Measurements from ENCODE around the gene GABARAP. TPM values are rescaled to one million over a fixed set of nuclear protein-coding genes. Genes with fewer than 3 reads are reported as not detected.
"Not testable (repeated sequence)": the region's sequence is repeated elsewhere in the genome, so short reads cannot be mapped to it uniquely, and the experiment has no call there.

The GABARAP gene
- total RNA-seq, 2 experiments from 2014 or later: 188 to 199 TPM

GRCh38 chr17:7249830-7250229 is 7.6 kb upstream of the GABARAP start:
- no peaks in the 10 kb centered on the region for H3K27me3 Mint-ChIP-seq
- no peak for DNase-seq
- ChIA-PET CTCF (interaction anchor here (1.4 to 2.0 kb wide), 3 partner anchors 11 to 47 kb away, joined by 3 to 7 read pairs (median 4); partner anchors contain the start of gene PHF23), POLR2A (interaction anchor here (1.0 to 1.6 kb wide), 3 partner anchors 8 to 11 kb away, joined by 3 to 6 read pairs (median 4); no protein-coding TSS in a partner anchor)
- H3K36me3 Mint-ChIP-seq: peaks cover 26% of the 10 kb centered on the region
- intact Hi-C loops (cut with micrococcal nuclease): loop anchor here (5.0 kb wide), 3 partner anchors 187 to 437 kb away; partner anchors contain the start of genes FGF11, TMEM102, TP53 and WRAP53
- H3K4me3 Mint-ChIP-seq: peak overlapping the region; percentile 96
- peaks cover 42% of the 10 kb centered on the region for H3K4me1 Mint-ChIP-seq (ENCODE audit: low read depth)
- peak overlapping the region; percentile 93 for H3K27ac Mint-ChIP-seq
- no peaks in the 10 kb centered on the region for H3K9me3 Mint-ChIP-seq

GRCh38 chr17:7249214-7249613 is 7.0 kb upstream of the GABARAP start:
- DNase-seq: no peak
- Mint-ChIP-seq H3K27ac (peak overlapping the region; percentile 46), H3K9me3 (no peaks in the 10 kb centered on the region), H3K27me3 (no peaks in the 10 kb centered on the region), H3K36me3 (peaks cover 26% of the 10 kb centered on the region), H3K4me3 (peak overlapping the region; percentile 43), H3K4me1 (ENCODE audit: low read depth) (peaks cover 42% of the 10 kb centered on the region)
- ChIA-PET POLR2A (interaction anchor here (1.0 to 1.6 kb wide), 3 partner anchors 8 to 11 kb away, joined by 3 to 6 read pairs (median 4); no protein-coding TSS in a partner anchor), CTCF (interaction anchor here (1.4 to 2.0 kb wide), 3 partner anchors 10 to 47 kb away, joined by 3 to 7 read pairs (median 4); partner anchors contain the start of gene PHF23)
- intact Hi-C loops (cut with micrococcal nuclease): no loop called here

- H3K4me3 Mint-ChIP-seq: peak overlapping the region; percentile 43
- H3K27ac Mint-ChIP-seq: no peak overlapping the region
- CTCF ChIA-PET: interaction anchor here (1.4 to 2.0 kb wide), 3 partner anchors 10 to 48 kb away, joined by 3 to 7 read pairs (median 4); partner anchors contain the start of gene PHF23
- peaks cover 24% of the 10 kb centered on the region for H3K36me3 Mint-ChIP-seq
- no peak for DNase-seq
- intact Hi-C loops (cut with micrococcal nuclease): no loop called here
- POLR2A ChIA-PET: interaction anchor here (1.4 kb wide), 1 partner anchor 10 kb away, joined by 6 read pairs; no protein-coding TSS in a partner anchor
- peaks cover 38% of the 10 kb centered on the region for H3K4me1 Mint-ChIP-seq (ENCODE audit: low read depth)
- no peaks in the 10 kb centered on the region for H3K9me3 Mint-ChIP-seq
- H3K27me3 Mint-ChIP-seq: no peaks in the 10 kb centered on the region
Measured at GRCh38 chr17:7248796-7249195, 6.5 kb upstream of the GABARAP start.

- Mint-ChIP-seq H3K9me3 (no peaks in the 10 kb centered on the region), H3K27ac (peak overlapping the region; percentile 26), H3K36me3 (peaks cover 24% of the 10 kb centered on the region), H3K4me1 (ENCODE audit: low read depth) (peaks cover 37% of the 10 kb centered on the region), H3K27me3 (peaks cover 3% of the 10 kb centered on the region), H3K4me3 (no peak overlapping the region)
- POLR2A ChIA-PET: no interaction called here
- no peak for DNase-seq
- intact Hi-C loops (cut with micrococcal nuclease): no loop called here
- CTCF ChIA-PET: interaction anchor here (1.3 kb wide), 1 partner anchor 26 kb away, joined by 5 read pairs; no protein-coding TSS in a partner anchor
Measured at GRCh38 chr17:7246779-7247178, 4.5 kb upstream of the GABARAP start.

GRCh38 chr17:7243838-7244237 is 1.6 kb upstream of the GABARAP start:
- H3K27ac Mint-ChIP-seq: peak overlapping the region; percentile 45
- H3K9me3 Mint-ChIP-seq, H3K4me3 Mint-ChIP-seq, DNase-seq, H3K27me3 Mint-ChIP-seq: not testable (repeated sequence)
- ChIA-PET POLR2A (interaction anchor here (1.2 to 3.6 kb wide), 2 partner anchors 24 to 65 kb away, joined by 3 to 19 read pairs; partner anchors contain the start of genes ACADVL and DLG4), CTCF (interaction anchor here (2.4 to 3.2 kb wide), 2 partner anchors 24 to 52 kb away, joined by 8 to 19 read pairs; partner anchors contain the start of genes ACADVL and DLG4)
- intact Hi-C loops (cut with micrococcal nuclease): loop anchor here (5.0 kb wide), 1 partner anchor 598 kb away; no protein-coding TSS in a partner anchor
- H3K36me3 Mint-ChIP-seq: peaks cover 29% of the 10 kb centered on the region
- H3K4me1 Mint-ChIP-seq (ENCODE audit: low read depth): peaks cover 38% of the 10 kb centered on the region

GRCh38 chr17:7243453-7243729 is 1.1 kb upstream of the GABARAP start:
- peaks cover 3% of the 10 kb centered on the region for H3K27me3 Mint-ChIP-seq
- peak overlapping the region; percentile 98 for H3K4me3 Mint-ChIP-seq
- intact Hi-C loops (cut with micrococcal nuclease): loop anchor here (5.0 kb wide), 1 partner anchor 599 kb away; no protein-coding TSS in a partner anchor
- CTCF ChIA-PET: interaction anchor here (2.4 to 3.2 kb wide), 2 partner anchors 23 to 53 kb away, joined by 8 to 19 read pairs; partner anchors contain the start of genes ACADVL and DLG4
- no peaks in the 10 kb centered on the region for H3K9me3 Mint-ChIP-seq
- DNase-seq: no peak
- H3K36me3 Mint-ChIP-seq: peaks cover 29% of the 10 kb centered on the region
- peak overlapping the region; percentile 85 for H3K27ac Mint-ChIP-seq
- peaks cover 34% of the 10 kb centered on the region for H3K4me1 Mint-ChIP-seq (ENCODE audit: low read depth)
- POLR2A ChIA-PET: interaction anchor here (1.2 to 3.6 kb wide), 2 partner anchors 24 to 66 kb away, joined by 3 to 19 read pairs; partner anchors contain the start of genes ACADVL and DLG4

GRCh38 chr17:7242717-7243452 is 636 bp upstream of the GABARAP start:
- intact Hi-C loops (cut with micrococcal nuclease): loop anchor here (5.0 kb wide), 1 partner anchor 599 kb away; no protein-coding TSS in a partner anchor
- Mint-ChIP-seq H3K36me3 (peaks cover 29% of the 10 kb centered on the region), H3K4me1 (ENCODE audit: low read depth) (peaks cover 34% of the 10 kb centered on the region), H3K27ac (peak overlapping the region; percentile 97), H3K9me3 (no peaks in the 10 kb centered on the region), H3K4me3 (peak overlapping the region; percentile 98), H3K27me3 (peaks cover 3% of the 10 kb centered on the region)
- DNase-seq: peak; percentile 94
- ChIA-PET POLR2A (interaction anchor here (0.7 to 3.6 kb wide), 3 partner anchors 9 to 23 kb away, joined by 3 to 19 read pairs (median 4); partner anchors contain the start of genes ACADVL, CTDNEP1, DLG4 and DVL2), CTCF (interaction anchor here (0.9 to 3.2 kb wide), 5 partner anchors 8 to 197 kb away, joined by 4 to 19 read pairs (median 8); partner anchors contain the start of genes ACADVL, CTDNEP1, DLG4 and DVL2)

GRCh38 chr17:7241090-7241733 is 1.0 kb downstream of the GABARAP start:
- Mint-ChIP-seq H3K4me3 (peak overlapping the region; percentile 98), H3K36me3 (peaks cover 32% of the 10 kb centered on the region), H3K4me1 (ENCODE audit: low read depth) (peaks cover 45% of the 10 kb centered on the region), H3K27ac (peak overlapping the region; percentile 97), H3K9me3 (no peaks in the 10 kb centered on the region), H3K27me3 (peaks cover 3% of the 10 kb centered on the region)
- CTCF ChIA-PET: interaction anchor here (0.9 to 3.2 kb wide), 5 partner anchors 10 to 55 kb away, joined by 3 to 19 read pairs (median 4); partner anchors contain the start of genes ACADVL, CTDNEP1, DLG4 and SLC2A4
- POLR2A ChIA-PET: interaction anchor here (0.8 to 3.6 kb wide), 3 partner anchors 9 to 96 kb away, joined by 3 to 19 read pairs (median 4); partner anchors contain the start of genes ACADVL and DLG4
- intact Hi-C loops (cut with micrococcal nuclease): loop anchor here (5.0 kb wide), 1 partner anchor 601 kb away; no protein-coding TSS in a partner anchor
- no peak for DNase-seq

GRCh38 chr17:7240375-7240774 is 1.9 kb downstream of the GABARAP start:
- Mint-ChIP-seq H3K4me1 (ENCODE audit: low read depth) (peaks cover 53% of the 10 kb centered on the region), H3K4me3 (peak overlapping the region; percentile 94), H3K27me3 (peaks cover 3% of the 10 kb centered on the region), H3K9me3 (no peaks in the 10 kb centered on the region), H3K36me3 (peaks cover 30% of the 10 kb centered on the region), H3K27ac (peak overlapping the region; percentile 97)
- POLR2A ChIA-PET: interaction anchor here (1.3 to 3.6 kb wide), 2 partner anchors 9 to 21 kb away, joined by 3 to 19 read pairs; partner anchors contain the start of genes ACADVL and DLG4
- DNase-seq: no peak
- intact Hi-C loops (cut with micrococcal nuclease): loop anchor here (5.0 kb wide), 1 partner anchor 602 kb away; no protein-coding TSS in a partner anchor
- CTCF ChIA-PET: interaction anchor here (1.7 to 4.4 kb wide), 2 partner anchors 20 to 41 kb away, joined by 3 to 34 read pairs; partner anchors contain the start of genes ACADVL, DLG4 and SLC2A4

- H3K4me1 Mint-ChIP-seq (ENCODE audit: low read depth): peaks cover 59% of the 10 kb centered on the region
- H3K27ac Mint-ChIP-seq: peak within 1 kb of the TSS; percentile 97
- H3K4me3 Mint-ChIP-seq: peak within 1 kb of the TSS; percentile 94
- H3K27me3 Mint-ChIP-seq: peaks cover 4% of the 10 kb centered on the region
- peak; percentile 99 for DNase-seq
- H3K9me3 Mint-ChIP-seq: no peaks in the 10 kb centered on the region
- ChIA-PET CTCF (interaction anchor here (0.9 to 4.4 kb wide), 5 partner anchors 10 to 321 kb away, joined by 3 to 34 read pairs (median 5); partner anchors contain the start of genes ACADVL and DLG4), POLR2A (interaction anchor here (1.0 to 2.6 kb wide), 8 partner anchors 10 to 448 kb away, joined by 3 to 11 read pairs (median 3); partner anchors contain the start of genes DLG4, ELP5, SLC16A13 and TP53)
- intact Hi-C loops (cut with micrococcal nuclease): loop anchor here (1.0 to 5.0 kb wide), 5 partner anchors 13 to 603 kb away; partner anchors contain the start of genes EIF5A and ELP5
- H3K36me3 Mint-ChIP-seq: peaks cover 34% of the 10 kb centered on the region
Measured at GRCh38 chr17:7239091-7240027, 2.9 kb downstream of the GABARAP start, which contains the start of gene PHF23. Gene PHF23, minus strand, starts transcription at chr17:7239457. Its CDS starts 178 bp downstream, at chr17:7239279.

All from activated CD4-positive, alpha-beta memory T cell treated with anti-CD3 and anti-CD28 coated beads for 36 hours (primary cell).